GM21529 (cell line): ENCODE results near the gene OSTC.

Source experiments
- ATAC-seq: cut with Tn5 transposase; IDR thresholded peaks from one replicate; pipeline ENCODE4 v1.9.1; 2021; ENCODE audit not compliant: unreplicated experiment

OSTC gene

GRCh38 chr4:108644237-108644636, 6.2 kb upstream of the OSTC start:
- no peak for ATAC-seq

- ATAC-seq, result no peak
Measured at GRCh38 chr4:108646706-108647105, 3.7 kb upstream of the OSTC start.

GRCh38 chr4:108649863-108650211, 562 bp upstream of the OSTC start:
- peak; percentile 18 for ATAC-seq

- peak; percentile 1 for ATAC-seq
Measured at GRCh38 chr4:108651014-108651791, 804 bp downstream of the OSTC start.

GRCh38 chr4:108662629-108663028, 12.2 kb downstream of the OSTC start:
- ATAC-seq, result no peak

GRCh38 chr4:108674356-108674977, 24.1 kb downstream of the OSTC start:
- ATAC-seq, result no peak

GRCh38 chr4:108681321-108681809, 31.0 kb downstream of the OSTC start:
- no peak for ATAC-seq

GRCh38 chr4:108683479-108683878, 33.1 kb downstream of the OSTC start:
- ATAC-seq, result no peak

- no peak for ATAC-seq
Measured at GRCh38 chr4:108685036-108685686, 34.8 kb downstream of the OSTC start.

GRCh38 chr4:108690738-108691137, 40.3 kb downstream of the OSTC start:
- ATAC-seq, result no peak

- no peak for ATAC-seq
Measured at GRCh38 chr4:108693211-108693610, 42.8 kb downstream of the OSTC start.

GRCh38 chr4:108693819-108694218, 43.4 kb downstream of the OSTC start:
- no peak for ATAC-seq

- ATAC-seq, result no peak
Measured at GRCh38 chr4:108694423-108694822, 44.0 kb downstream of the OSTC start.

- no peak for ATAC-seq
Measured at GRCh38 chr4:108695062-108695461, 44.7 kb downstream of the OSTC start.

GRCh38 chr4:108696160-108696559, 45.8 kb downstream of the OSTC start:
- no peak for ATAC-seq

- no peak for ATAC-seq
Measured at GRCh38 chr4:108700081-108700757, 49.8 kb downstream of the OSTC start.

GRCh38 chr4:108702960-108703359, 52.6 kb downstream of the OSTC start:
- no peak for ATAC-seq

GRCh38 chr4:108703370-108703769, 53.0 kb downstream of the OSTC start:
- no peak for ATAC-seq

GRCh38 chr4:108703966-108704365, 53.6 kb downstream of the OSTC start:
- ATAC-seq, result no peak

- no peak for ATAC-seq
Measured at GRCh38 chr4:108706289-108706688, 55.9 kb downstream of the OSTC start.

- ATAC-seq, result no peak
Measured at GRCh38 chr4:108709234-108709633, 58.8 kb downstream of the OSTC start.
